Activated T-cell treated with anti-CD3 and anti-CD28 coated beads, Interleukin-2, amount 50 U/mL, for 72 hours (primary cell): ENCODE measurements around the gene SLC9A8. TPM values are rescaled to one million over a fixed set of nuclear protein-coding genes. Genes with fewer than 3 reads are reported as not detected.
A peak's percentile ranks its signal among the peaks of the same experiment; 100 is the strongest.

Source experiments
- ATAC-seq, 2 donors: fragments of 150-1000 bp; cut with Tn5 transposase; replicated peaks in 1 of 2; 2 replicates each; pipeline ENCODE4 v1.10.0; 2021; ENCODE audit warnings: moderate library complexity in 2 of 2, mild to moderate bottlenecking in 1 of 2
- DNase-seq, 2 donors: peaks; one replicate each; pipeline ENCODE4 v3.0.0; 2021 to 2022; ENCODE audit warnings: mixed read lengths in 1 of 2
- H3K27ac Mint-ChIP-seq: one replicate; pipeline ENCODE4 v1.8.0; 2022; ENCODE audit warnings: mild to moderate bottlenecking, moderate library complexity, mixed read lengths
- H3K27me3 Mint-ChIP-seq: one replicate; pipeline ENCODE4 v1.8.0; 2022; ENCODE audit warnings: low read depth, mixed read lengths
- H3K36me3 Mint-ChIP-seq, 2 donors: one replicate each; pipeline ENCODE4 v1.8.0; 2022; ENCODE audit warnings: mixed read lengths in 2 of 2, mild to moderate bottlenecking in 1 of 2; ENCODE audit not compliant: insufficient read depth in 2 of 2
- H3K4me1 Mint-ChIP-seq: one replicate; pipeline ENCODE4 v1.8.0; 2022; ENCODE audit warnings: low read depth, mixed read lengths
- H3K4me3 Mint-ChIP-seq, 2 donors: one replicate each; pipeline ENCODE4 v1.8.0; 2022; ENCODE audit warnings: mild to moderate bottlenecking in 2 of 2, mixed read lengths in 2 of 2, moderate library complexity in 2 of 2
- H3K9me3 Mint-ChIP-seq, 2 donors: one replicate each; pipeline ENCODE4 v1.8.0; 2022; ENCODE audit warnings: mixed read lengths in 2 of 2
- total RNA-seq, 2 donors: library from RNA; stranded (reverse); gene quantifications; one replicate each; pipeline ENCODE4 v1.2.3, GENCODE V29; 2022

Gene SLC9A8
- total RNA-seq, 2 donors from 2014 or later = 19.0 to 19.9 TPM

DNA sequence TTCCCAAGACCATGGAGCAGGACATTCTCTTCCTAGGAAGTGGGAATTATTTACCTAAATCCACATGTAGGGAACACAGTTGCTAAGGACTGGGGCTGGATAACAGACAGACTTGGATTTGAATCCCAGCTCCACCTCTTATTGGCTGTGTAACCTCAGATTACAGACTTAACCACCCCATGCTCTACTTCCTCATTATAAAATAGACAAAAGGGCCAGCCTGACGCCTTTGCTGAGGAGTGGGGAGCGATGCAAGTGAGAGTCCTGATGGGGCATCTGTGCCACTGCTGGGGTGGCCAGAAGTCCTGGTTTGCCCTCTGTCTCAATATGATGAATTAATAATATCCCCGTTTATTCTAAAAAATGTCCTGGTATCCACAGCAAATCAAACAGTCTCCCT lies 55.9 kb downstream of the SLC9A8 start:
- H3K27ac Mint-ChIP-seq = peak overlapping the region; percentile 58

DNA sequence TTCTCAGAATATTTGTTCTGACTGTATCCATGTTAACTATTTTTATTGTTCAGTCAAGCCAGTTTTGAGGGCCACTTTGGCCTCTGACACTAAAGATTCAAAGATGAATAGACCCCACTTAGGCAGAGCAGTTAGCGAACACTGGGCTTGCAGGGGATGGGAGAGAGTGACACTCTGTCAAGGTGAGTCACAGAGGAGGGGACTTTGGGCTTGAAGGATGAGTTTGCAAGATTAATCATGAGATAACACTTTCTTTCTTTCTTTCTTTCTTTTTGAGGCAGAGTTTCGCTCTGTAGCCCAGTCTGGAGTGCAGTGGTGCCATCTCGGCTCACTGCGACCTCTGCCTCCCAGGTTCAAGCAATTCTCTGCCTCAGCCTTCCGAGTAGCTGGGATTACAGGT lies 56.3 kb downstream of the SLC9A8 start:
- H3K9me3 Mint-ChIP-seq = no peaks in the 10 kb centered on the region
- DNase-seq (no peak), ATAC-seq (peak; percentile 34 to 52)
- peak overlapping the region; percentile 58 for H3K27ac Mint-ChIP-seq
- no peaks in the 10 kb centered on the region for H3K27me3 Mint-ChIP-seq
- peaks cover 0 to 6% of the 10 kb centered on the region in 2 donors for H3K36me3 Mint-ChIP-seq
- peak overlapping the region in 1 of 2 donors; percentile 51 for H3K4me3 Mint-ChIP-seq
- H3K4me1 Mint-ChIP-seq = peaks cover 17% of the 10 kb centered on the region

More for the DNA sequence above, 55.9 kb downstream of the SLC9A8 start:
- Mint-ChIP-seq H3K9me3 (no peaks in the 10 kb centered on the region), H3K27me3 (no peaks in the 10 kb centered on the region), H3K4me1 (peaks cover 17% of the 10 kb centered on the region), H3K36me3 (peaks cover 0 to 6% of the 10 kb centered on the region in 2 donors), H3K4me3 (peak overlapping the region in 1 of 2 donors; percentile 51)
- DNase-seq = no peak
- no peak for ATAC-seq

DNA sequence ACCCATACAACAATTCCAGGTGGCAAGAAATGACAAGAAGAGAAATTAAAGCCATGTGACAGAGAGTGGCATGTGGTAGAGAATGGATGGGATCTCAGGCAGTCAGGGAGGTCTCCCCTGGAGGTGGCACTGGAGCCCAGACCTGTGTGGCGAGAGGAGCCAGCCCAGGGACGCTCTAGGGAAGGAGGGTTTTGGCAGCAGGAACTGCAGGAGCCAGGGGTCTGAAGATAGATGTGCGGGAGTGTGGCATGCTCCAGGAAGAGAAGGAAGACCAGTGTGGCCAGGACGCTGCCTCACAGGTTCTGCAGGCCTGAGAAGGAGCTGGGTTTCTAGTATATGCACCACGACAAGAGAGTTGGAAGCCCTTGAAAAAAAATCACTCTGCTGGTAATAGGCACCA lies 57.6 kb downstream of the SLC9A8 start:
- DNase-seq = no peak
- H3K36me3 Mint-ChIP-seq = peaks cover 0 to 6% of the 10 kb centered on the region in 2 donors
- H3K27me3 Mint-ChIP-seq = no peaks in the 10 kb centered on the region
- no peaks in the 10 kb centered on the region for H3K9me3 Mint-ChIP-seq
- H3K27ac Mint-ChIP-seq = no peak overlapping the region
- peaks cover 17% of the 10 kb centered on the region for H3K4me1 Mint-ChIP-seq
- H3K4me3 Mint-ChIP-seq = no peak overlapping the region
- ATAC-seq = no peak

DNA sequence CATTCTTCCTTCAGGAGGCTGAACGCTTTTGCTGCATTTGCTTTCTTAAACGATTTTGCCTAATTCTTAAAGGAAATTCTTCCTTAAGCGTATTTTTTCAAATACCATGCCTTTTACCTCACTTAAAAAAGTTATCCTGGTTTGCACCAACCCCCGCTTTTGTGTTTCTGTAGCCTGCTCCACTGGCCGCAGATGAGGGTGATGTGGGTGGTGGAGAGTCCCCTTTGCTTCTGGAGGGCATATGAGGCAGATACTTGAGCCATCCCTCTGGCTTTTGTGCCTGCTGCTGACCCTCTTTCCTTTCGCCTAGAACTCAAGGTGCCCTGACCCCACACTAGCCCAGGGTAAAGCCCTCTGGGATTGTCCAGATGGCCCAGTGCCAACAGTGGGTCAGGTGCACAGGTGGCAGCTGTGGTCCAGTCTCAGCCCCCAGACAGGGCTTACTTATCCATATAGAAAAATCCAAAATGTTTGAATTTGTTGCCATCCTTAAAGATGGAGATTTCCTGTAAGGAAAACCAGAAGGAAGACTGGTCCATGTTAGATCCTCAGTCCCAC lies 58.8 kb downstream of the SLC9A8 start:
- Mint-ChIP-seq H3K9me3 (no peaks in the 10 kb centered on the region), H3K36me3 (peaks cover 0 to 6% of the 10 kb centered on the region in 2 donors), H3K27me3 (no peaks in the 10 kb centered on the region), H3K4me3 (no peak overlapping the region), H3K4me1 (peaks cover 17% of the 10 kb centered on the region), H3K27ac (no peak overlapping the region)
- DNase-seq (no peak), ATAC-seq (no peak)

DNA sequence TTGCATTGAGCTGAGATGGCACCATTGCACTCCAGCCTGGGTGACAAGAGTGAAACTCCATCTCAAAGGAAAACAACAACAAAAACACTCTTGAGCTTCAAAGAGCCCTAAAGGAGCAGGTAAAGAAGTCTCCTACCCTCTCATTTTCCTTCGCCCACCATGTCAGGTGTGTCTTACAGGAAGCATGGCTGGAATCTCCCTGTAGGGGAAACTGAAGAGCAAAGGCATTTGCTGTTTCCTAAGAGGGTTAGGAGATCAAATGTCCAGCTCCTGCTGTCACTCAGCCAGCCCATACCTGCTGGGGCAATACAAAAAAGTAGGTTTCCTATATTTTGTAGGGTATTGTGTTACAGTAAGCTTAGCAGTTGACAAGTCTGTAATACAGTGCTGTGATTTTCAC lies 59.4 kb downstream of the SLC9A8 start:
- Mint-ChIP-seq H3K4me3 (no peak overlapping the region), H3K27me3 (no peaks in the 10 kb centered on the region), H3K36me3 (no peaks in the 10 kb centered on the region), H3K4me1 (peaks cover 17% of the 10 kb centered on the region), H3K27ac (no peak overlapping the region), H3K9me3 (no peaks in the 10 kb centered on the region)
- no peak for ATAC-seq
- no peak for DNase-seq

DNA sequence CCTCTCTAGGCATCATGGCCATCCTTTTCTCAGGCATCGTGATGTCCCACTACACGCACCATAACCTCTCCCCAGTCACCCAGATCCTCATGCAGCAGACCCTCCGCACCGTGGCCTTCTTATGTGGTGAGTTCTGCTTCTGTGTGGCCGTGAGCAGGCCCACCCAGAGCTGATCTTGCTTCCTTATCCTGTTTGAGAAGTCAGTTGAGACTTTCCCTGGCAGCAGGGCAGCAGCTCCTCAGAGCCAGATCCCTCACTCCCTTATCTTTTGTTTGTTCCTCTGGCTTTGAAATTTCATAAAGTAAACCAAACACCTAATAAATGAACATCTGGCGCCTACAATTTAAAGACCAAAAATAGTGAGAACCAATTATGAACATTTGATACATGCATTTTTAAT lies 62.1 kb downstream of the SLC9A8 start:
- no peaks in the 10 kb centered on the region for H3K4me1 Mint-ChIP-seq
- peak overlapping the region; percentile 43 for H3K27ac Mint-ChIP-seq
- no peaks in the 10 kb centered on the region for H3K9me3 Mint-ChIP-seq
- DNase-seq (no peak), ATAC-seq (no peak)
- peaks cover 0 to 2% of the 10 kb centered on the region in 2 donors for H3K36me3 Mint-ChIP-seq
- no peak overlapping the region for H3K4me3 Mint-ChIP-seq
- no peaks in the 10 kb centered on the region for H3K27me3 Mint-ChIP-seq

DNA sequence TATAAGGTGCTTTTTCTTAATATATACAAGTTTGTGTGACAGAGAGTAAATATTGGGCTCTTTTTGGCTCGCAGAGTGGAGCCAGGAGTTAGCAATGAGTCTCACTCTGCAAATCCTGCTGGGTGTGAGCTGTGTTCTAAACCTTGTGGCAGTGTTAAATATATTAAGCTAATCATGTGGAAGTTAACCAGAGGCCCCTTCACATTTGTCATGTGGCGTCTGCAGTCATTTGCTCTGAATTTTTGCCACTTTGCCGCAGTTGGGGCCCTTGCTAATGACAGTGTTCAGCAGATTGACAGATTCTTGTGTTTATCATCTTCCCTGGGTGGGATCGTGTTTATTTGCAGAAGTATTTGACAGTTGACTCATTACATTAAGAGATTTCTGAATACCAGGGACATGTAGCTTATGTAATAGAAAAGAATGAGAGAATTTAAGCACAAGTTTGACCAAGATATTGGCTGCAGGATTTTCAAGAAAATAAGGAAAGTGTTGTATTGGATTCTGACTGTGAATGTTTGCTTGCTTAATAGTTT lies 64.8 kb downstream of the SLC9A8 start:
- ATAC-seq (no peak), DNase-seq (no peak)
- H3K27ac Mint-ChIP-seq = no peak overlapping the region
- no peak overlapping the region for H3K4me3 Mint-ChIP-seq
- H3K9me3 Mint-ChIP-seq = no peaks in the 10 kb centered on the region
- no peaks in the 10 kb centered on the region for H3K4me1 Mint-ChIP-seq
- no peaks in the 10 kb centered on the region for H3K27me3 Mint-ChIP-seq
- H3K36me3 Mint-ChIP-seq = peaks cover 0 to 6% of the 10 kb centered on the region in 2 donors

DNA sequence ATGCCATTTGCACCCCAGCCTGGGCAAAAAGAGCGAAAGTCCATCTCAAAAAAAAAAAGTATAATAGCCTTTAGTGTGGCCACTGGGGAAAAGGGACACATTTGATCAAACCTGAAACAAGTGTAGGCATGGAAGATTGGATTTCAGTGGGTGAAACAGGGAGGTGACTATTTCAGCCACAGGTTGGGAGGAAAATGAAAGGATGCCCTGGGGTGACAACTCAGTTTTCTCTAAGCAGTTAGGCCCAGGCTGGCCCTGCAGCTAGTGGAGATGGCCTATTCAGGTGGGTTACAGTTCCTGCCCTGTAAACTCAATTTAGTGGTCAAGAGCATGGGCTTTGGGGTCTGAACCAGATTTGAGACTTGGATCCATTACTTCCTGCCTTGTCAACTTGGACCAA lies 66.3 kb downstream of the SLC9A8 start:
- H3K4me1 Mint-ChIP-seq = no peaks in the 10 kb centered on the region
- H3K27ac Mint-ChIP-seq = no peak overlapping the region
- H3K27me3 Mint-ChIP-seq = no peaks in the 10 kb centered on the region
- H3K36me3 Mint-ChIP-seq = peaks cover 0 to 6% of the 10 kb centered on the region in 2 donors
- no peak overlapping the region for H3K4me3 Mint-ChIP-seq
- DNase-seq (no peak), ATAC-seq (no peak)
- no peaks in the 10 kb centered on the region for H3K9me3 Mint-ChIP-seq

DNA sequence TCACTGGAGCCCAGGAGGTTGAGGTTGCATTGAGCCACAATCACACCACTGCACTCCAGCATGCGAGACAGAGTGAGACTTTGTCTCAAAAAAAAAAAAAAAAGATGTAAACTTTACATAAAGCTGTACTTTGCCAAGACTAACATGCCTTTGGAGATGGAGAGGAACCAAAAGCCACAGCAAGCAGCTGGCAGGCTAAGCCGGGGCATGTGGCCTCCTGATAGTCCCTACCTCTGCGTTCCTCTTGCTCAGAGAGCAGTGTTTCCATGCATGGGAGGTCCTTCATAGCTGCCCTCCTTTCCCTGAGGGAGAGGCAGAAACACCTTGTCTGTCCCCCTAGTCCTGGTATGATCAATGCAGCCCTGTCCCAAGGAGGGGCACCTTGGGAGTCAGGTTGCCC lies 67.5 kb downstream of the SLC9A8 start:
- Mint-ChIP-seq H3K27ac (no peak overlapping the region), H3K4me1 (no peaks in the 10 kb centered on the region), H3K4me3 (no peak overlapping the region), H3K36me3 (peaks cover 0 to 6% of the 10 kb centered on the region in 2 donors), H3K27me3 (no peaks in the 10 kb centered on the region), H3K9me3 (no peaks in the 10 kb centered on the region)
- ATAC-seq (no peak), DNase-seq (no peak)

DNA sequence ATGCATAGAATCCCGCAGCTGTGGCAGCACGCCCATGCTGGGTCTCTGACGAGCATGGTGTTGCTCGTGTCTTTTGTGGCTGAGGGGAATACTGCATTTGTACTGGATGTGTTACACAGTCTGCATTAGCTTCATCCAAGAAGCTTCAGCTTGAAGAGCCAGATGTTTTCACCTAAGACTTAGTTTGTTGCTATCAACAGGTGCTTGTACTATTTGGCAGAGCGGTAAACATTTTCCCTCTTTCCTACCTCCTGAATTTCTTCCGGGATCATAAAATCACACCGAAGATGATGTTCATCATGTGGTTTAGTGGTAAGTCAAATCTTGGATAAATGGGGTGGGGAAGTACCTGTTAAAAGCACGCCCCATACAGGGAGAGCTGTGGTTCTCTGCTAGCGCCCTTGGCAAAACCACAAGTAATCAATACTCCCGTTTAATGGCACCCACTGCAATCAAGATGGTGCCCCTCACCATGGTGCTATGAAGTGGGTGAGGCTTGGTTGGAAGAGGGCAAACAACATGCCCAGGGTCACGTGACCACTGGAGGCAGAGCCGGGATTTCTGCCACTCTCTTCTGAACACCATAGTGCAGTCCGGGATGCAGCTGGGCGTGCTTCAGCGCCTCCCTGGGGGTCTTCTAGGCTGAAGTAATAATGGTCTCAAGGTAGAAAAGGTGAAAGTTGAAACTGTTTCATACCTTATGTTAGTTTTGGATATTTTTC lies 68.3 kb downstream of the SLC9A8 start:
- ATAC-seq (no peak), DNase-seq (no peak)
- Mint-ChIP-seq H3K27me3 (no peaks in the 10 kb centered on the region), H3K4me3 (no peak overlapping the region), H3K27ac (no peak overlapping the region), H3K36me3 (peaks cover 0 to 6% of the 10 kb centered on the region in 2 donors), H3K9me3 (no peaks in the 10 kb centered on the region), H3K4me1 (no peaks in the 10 kb centered on the region)

DNA sequence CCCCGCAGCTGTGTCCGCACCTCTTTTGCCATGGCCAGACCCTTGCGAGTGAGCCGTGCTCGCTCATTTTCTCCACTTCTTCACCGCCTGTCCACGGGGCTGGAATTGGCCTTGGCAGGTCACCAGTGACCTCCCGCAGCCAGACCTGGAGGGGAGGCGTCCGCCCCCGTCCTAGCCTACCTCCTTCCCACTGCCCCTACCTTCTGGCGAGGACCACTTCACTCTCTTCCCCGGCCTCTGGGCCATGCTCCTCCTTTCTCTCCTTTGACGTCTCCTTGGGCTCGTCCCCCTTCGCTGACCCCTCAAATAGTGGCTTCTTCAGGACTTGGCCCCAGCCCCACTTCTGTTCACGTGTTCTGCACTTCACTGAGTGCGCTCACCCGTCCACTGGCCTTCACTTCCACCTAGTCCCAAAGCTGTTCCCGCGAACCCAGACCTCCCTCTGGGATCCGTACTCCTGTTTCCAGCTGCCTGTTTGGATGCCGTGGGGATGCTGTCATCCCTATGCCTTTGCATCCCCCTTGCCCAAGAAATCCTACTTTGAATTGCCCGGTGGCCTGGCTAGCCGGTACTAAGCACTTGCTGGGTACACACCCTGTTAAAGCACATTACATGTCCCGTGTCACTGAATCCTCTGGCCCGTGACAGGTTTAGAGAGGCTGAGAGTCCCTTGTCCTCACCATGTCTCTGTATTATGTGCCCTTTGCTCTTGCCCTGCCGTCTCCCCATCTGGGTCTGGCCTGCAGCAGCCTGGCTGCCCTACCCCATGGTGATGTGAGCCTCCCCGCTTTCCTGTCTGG lies 69.7 kb downstream of the SLC9A8 start:
- Mint-ChIP-seq H3K4me3 (no peak overlapping the region), H3K27me3 (no peaks in the 10 kb centered on the region), H3K36me3 (peaks cover 0 to 6% of the 10 kb centered on the region in 2 donors), H3K9me3 (no peaks in the 10 kb centered on the region), H3K27ac (no peak overlapping the region), H3K4me1 (peaks cover 9% of the 10 kb centered on the region)
- DNase-seq (no peak), ATAC-seq (no peak)

DNA sequence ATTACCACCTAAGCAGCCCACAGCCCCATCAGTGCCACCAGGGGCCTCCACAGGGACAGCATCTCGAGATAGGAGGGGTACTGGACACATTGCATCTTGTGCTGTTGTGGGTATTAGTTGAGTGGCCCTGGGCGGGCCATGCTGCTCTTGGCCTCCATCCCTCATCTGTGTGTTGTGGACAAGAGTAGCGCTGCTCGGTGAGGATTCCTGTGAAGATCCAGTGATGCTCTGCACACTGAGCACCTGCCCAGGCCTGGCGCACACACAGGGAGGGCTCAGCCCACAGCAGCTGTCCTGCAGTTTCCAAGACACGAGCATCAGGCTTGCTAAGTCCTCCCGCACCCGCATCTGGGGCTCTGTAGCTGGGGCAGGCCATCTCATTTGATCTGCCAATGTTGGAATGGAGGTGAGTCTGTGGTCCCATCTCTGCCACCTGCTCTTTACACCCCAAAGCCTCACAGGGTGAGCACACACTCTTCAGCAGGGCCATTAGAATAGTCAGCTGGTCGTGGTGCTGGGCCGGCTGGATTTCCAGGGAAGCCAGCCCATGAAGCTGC lies 70.7 kb downstream of the SLC9A8 start:
- Mint-ChIP-seq H3K27ac (no peak overlapping the region), H3K9me3 (no peaks in the 10 kb centered on the region), H3K36me3 (peaks cover 0 to 7% of the 10 kb centered on the region in 2 donors), H3K4me1 (peaks cover 15% of the 10 kb centered on the region), H3K27me3 (no peaks in the 10 kb centered on the region), H3K4me3 (no peak overlapping the region)
- no peak for DNase-seq
- ATAC-seq = no peak
